Measurements from ENCODE around the gene CALHM5. TPM values are rescaled to one million over a fixed set of nuclear protein-coding genes. Genes with fewer than 3 reads are reported as not detected.

Gene CALHM5
- total and polyA plus RNA-seq, 10 of the 15 experiments (the other 5 are each of a cell fraction or from before 2014, with no cell fraction given) = not detected

DNA sequence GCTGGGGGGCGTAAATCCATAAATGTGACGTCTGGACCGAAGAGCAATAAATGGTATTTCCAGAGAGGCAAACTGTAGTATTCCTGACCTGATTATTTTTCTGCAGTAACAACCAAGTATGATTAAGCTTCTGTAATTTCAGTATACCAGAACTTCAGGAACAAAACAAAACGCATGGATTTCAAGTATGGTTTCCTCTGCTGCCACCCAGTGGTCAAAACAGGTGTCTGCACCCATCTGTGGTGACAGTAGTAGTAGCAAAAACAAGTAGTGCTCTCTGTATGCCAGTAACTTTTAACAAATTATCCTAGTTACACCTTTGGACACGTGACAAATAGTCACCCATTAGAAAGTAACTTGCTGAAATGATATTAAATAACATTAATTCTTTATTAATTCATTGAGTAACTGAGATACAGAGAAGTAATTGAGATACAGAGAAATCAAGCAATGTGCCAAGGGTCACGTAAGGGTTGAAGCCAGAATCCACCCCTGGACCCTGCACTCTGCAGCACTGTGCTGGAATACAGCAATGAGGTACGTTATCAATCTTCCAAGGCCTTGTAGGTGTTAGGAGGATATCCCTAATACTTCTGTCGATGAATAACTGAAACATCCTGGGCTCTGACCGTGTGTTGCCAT is 50.1 kb downstream of the CALHM5 start (continued):
- TF ChIP-seq, protein P1, sequence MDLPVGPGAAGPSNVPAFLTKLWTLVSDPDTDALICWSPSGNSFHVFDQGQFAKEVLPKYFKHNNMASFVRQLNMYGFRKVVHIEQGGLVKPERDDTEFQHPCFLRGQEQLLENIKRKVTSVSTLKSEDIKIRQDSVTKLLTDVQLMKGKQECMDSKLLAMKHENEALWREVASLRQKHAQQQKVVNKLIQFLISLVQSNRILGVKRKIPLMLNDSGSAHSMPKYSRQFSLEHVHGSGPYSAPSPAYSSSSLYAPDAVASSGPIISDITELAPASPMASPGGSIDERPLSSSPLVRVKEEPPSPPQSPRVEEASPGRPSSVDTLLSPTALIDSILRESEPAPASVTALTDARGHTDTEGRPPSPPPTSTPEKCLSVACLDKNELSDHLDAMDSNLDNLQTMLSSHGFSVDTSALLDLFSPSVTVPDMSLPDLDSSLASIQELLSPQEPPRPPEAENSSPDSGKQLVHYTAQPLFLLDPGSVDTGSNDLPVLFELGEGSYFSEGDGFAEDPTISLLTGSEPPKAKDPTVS (IDR thresholded peaks at IDR 0.05; ENCODE audit: low read depth, low read length) = no peak
- no peak for TF ChIP-seq IKZF2 (IDR thresholded peaks at IDR 0.05)
- no peak for TF ChIP-seq HDAC2 (IDR thresholded peaks at IDR 0.05)
- no peak for TF ChIP-seq POLR2A (IDR thresholded peaks at IDR 0.05; ENCODE audit: low read depth, low read length)
- TF ChIP-seq STAT1 (conservative IDR thresholded peaks at IDR 0.05) = no peak
- TF ChIP-seq, protein P2, sequence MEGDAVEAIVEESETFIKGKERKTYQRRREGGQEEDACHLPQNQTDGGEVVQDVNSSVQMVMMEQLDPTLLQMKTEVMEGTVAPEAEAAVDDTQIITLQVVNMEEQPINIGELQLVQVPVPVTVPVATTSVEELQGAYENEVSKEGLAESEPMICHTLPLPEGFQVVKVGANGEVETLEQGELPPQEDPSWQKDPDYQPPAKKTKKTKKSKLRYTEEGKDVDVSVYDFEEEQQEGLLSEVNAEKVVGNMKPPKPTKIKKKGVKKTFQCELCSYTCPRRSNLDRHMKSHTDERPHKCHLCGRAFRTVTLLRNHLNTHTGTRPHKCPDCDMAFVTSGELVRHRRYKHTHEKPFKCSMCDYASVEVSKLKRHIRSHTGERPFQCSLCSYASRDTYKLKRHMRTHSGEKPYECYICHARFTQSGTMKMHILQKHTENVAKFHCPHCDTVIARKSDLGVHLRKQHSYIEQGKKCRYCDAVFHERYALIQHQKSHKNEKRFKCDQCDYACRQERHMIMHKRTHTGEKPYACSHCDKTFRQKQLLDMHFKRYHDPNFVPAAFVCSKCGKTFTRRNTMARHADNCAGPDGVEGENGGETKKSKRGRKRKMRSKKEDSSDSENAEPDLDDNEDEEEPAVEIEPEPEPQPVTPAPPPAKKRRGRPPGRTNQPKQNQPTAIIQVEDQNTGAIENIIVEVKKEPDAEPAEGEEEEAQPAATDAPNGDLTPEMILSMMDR (IDR thresholded peaks at IDR 0.05 in 2 of 3, conservative IDR thresholded peaks at IDR 0.05 in 1 of 3; ENCODE audit: control insufficient read depth in 2 of 3, extremely low read depth in 1 of 3, insufficient read depth in 1 of 3, low read depth in 3 of 3, low read length in 3 of 3) = peak; percentile 84 to 93 (median 88)
- no peak for TF ChIP-seq MTA2 (IDR thresholded peaks at IDR 0.05; ENCODE audit: low read depth)
- peak; percentile 39; the same call in 1 of the 2 replicates for TF ChIP-seq YY1 (IDR thresholded peaks at IDR 0.05; ENCODE audit: low read depth, low read length)
- no peak for TF ChIP-seq CEBPB (IDR thresholded peaks at IDR 0.05; ENCODE audit: borderline replicate concordance in 1 of 2, low read depth in 2 of 2, low read length in 2 of 2)
- TF ChIP-seq DPF2 (IDR thresholded peaks at IDR 0.05) = no peak
- no peak for TF ChIP-seq BRCA1 (IDR thresholded peaks at IDR 0.05; ENCODE audit: low read depth, low read length)
- no peak for TF ChIP-seq ZZZ3 (IDR thresholded peaks at IDR 0.05; ENCODE audit: control insufficient read depth, insufficient read length, low read depth)
- TF ChIP-seq, protein P3, sequence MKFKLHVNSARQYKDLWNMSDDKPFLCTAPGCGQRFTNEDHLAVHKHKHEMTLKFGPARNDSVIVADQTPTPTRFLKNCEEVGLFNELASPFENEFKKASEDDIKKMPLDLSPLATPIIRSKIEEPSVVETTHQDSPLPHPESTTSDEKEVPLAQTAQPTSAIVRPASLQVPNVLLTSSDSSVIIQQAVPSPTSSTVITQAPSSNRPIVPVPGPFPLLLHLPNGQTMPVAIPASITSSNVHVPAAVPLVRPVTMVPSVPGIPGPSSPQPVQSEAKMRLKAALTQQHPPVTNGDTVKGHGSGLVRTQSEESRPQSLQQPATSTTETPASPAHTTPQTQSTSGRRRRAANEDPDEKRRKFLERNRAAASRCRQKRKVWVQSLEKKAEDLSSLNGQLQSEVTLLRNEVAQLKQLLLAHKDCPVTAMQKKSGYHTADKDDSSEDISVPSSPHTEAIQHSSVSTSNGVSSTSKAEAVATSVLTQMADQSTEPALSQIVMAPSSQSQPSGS (IDR thresholded peaks at IDR 0.05; ENCODE audit: low read length) = no peak
- TF ChIP-seq RAD21 (IDR thresholded peaks at IDR 0.05; ENCODE audit: insufficient read depth, low read depth, low read length) = peak; percentile 81
- TF ChIP-seq ATF7 (IDR thresholded peaks at IDR 0.05; ENCODE audit: low read depth) = no peak
- no peak for TF ChIP-seq NBN (IDR thresholded peaks at IDR 0.05)
- TF ChIP-seq SREBF2 (IDR thresholded peaks at IDR 0.05; ENCODE audit: low read length) = no peak
- TF ChIP-seq TBL1XR1 (IDR thresholded peaks at IDR 0.05; ENCODE audit: low read depth, low read length) = no peak
- TF ChIP-seq FOXM1 (IDR thresholded peaks at IDR 0.05; ENCODE audit: low read depth, low read length) = 0 out of 2 replicates have a peak, but pooled peaks have one; percentile 40
